NOMO-1 treated with dmso at 0.1 percent for 144 hours (cell line): ENCODE data around the gene ADAMTS17.

Source experiments
- DNase-seq: peaks from one replicate; lab custom pipeline; 2025; ENCODE audit not compliant: unreplicated experiment; lab: John Stamatoyannopoulos, UW

Gene ADAMTS17

GRCh38 chr15:100252779-100253417 lies 88.9 kb downstream of the ADAMTS17 start:
- no peak for DNase-seq

- no peak for DNase-seq
Measured at GRCh38 chr15:100252359-100252758, 89.4 kb downstream of the ADAMTS17 start.

GRCh38 chr15:100250176-100250800 lies 91.5 kb downstream of the ADAMTS17 start:
- no peak for DNase-seq

GRCh38 chr15:100249096-100249815 lies 92.5 kb downstream of the ADAMTS17 start:
- no peak for DNase-seq

- no peak for DNase-seq
Measured at GRCh38 chr15:100248236-100248635, 93.5 kb downstream of the ADAMTS17 start.

- no peak for DNase-seq
Measured at GRCh38 chr15:100247228-100248225, 94.2 kb downstream of the ADAMTS17 start.

- no peak for DNase-seq
Measured at GRCh38 chr15:100245855-100246254, 95.9 kb downstream of the ADAMTS17 start.

GRCh38 chr15:100245487-100245820 lies 96.3 kb downstream of the ADAMTS17 start:
- DNase-seq, result no peak

- DNase-seq, result no peak
Measured at GRCh38 chr15:100244796-100245486, 96.8 kb downstream of the ADAMTS17 start.

GRCh38 chr15:100242989-100243388 lies 98.8 kb downstream of the ADAMTS17 start:
- no peak for DNase-seq

- no peak for DNase-seq
Measured at GRCh38 chr15:100241572-100242482, 99.9 kb downstream of the ADAMTS17 start.

- no peak for DNase-seq
Measured at GRCh38 chr15:100236981-100237720, 104.6 kb downstream of the ADAMTS17 start.

- DNase-seq, result no peak
Measured at GRCh38 chr15:100235030-100235617, 106.7 kb downstream of the ADAMTS17 start.

GRCh38 chr15:100234158-100235029 lies 107.4 kb downstream of the ADAMTS17 start:
- no peak for DNase-seq

GRCh38 chr15:100230784-100231183 lies 111.0 kb downstream of the ADAMTS17 start:
- no peak for DNase-seq

- DNase-seq, result no peak
Measured at GRCh38 chr15:100229181-100230163, 112.3 kb downstream of the ADAMTS17 start.
